ENCODE results near the gene ALPL.

Gene ALPL

GRCh38 chr1:21598904-21599303 is 89.7 kb downstream of the ALPL start:
- no peak for DNase-seq (ENCODE audit: low spot score)

GRCh38 chr1:21599402-21599801 is 90.2 kb downstream of the ALPL start:
- no peak for DNase-seq (ENCODE audit: low spot score)

DNA sequence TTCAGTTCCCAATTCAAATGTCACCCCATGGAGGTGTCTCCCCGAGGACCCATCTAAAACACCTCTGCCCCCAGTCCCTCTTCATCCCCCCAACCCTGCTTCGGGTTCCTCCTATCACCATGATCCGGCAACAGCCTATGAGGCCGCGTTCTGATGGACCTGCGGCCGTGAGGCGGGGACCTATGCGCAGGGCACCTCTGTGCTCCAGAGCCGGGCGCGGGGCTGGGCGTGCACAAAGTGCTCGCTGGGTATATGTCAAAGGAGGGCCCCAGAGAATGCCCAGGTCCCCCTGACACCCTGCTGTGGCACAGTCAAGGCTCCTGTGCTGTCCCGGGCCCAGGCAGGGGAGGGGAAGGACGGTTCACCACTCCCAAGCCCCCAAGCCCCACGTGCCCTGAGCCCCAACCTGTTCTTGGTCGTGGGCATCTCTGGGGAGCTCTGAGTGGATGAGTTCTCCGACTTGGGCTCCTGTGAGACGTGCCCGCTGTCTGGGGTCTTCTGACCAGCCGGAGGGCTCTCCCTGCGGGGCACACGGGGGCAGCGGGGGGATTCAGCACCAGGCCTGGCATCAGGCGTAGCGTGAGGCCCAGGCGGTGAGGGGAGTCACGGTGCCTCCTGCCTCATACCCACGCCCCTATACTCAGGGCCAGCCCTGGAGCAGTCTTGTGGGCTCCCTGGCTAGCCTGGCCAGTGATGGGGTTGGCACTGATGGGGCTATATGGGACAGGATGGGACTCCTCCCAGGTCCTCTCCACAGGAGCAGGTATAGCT is 92.2 kb downstream of the ALPL start:
- DNase-seq (ENCODE audit: low spot score), result no peak

DNA sequence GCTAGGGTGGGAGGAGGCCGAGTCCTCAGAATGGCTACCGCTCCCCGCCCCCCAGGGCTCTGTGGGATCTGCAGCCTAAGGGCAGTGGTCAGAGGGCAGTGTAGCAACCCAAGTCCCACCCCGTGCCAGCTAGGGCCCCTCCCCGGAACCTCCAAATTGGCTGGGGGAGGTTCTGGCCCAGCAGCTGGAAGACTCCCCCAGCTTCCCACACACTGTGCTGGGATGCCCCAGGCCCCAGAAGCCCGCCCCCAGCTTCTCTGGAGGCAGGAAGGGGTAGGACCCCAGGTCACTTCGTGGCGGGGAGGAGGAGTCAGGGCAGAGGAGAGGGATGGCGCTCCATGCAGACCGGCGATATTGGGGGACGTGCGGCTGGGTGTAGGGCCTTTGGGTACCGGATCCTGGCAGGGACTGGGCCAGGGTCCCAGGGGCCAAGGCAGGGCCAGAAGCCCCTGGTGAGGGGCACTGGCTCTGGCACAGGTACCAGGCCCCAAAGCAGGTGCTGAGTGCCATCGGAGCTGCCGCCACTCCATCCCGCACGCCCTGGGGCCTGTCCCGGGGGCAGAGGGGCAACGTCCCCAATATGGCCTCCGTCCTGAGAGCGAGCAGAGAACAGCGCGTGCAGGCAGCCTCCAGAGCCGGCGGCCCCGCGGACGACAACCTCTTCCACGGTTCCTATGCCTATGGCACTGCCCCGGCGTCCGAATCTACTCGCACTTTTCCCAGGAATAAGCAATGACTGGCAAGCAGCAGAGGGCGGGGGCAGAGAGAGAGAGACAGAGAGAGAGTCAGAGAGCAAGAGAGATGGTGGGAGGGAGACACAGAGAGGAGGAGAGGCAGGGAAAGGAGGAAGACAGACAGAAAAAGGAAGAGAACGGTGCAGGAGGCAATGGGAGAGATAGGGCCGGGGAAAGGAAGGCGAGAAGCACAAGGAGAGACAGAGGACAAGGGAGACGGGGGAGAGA is 94.2 kb downstream of the ALPL start:
- no peak for DNase-seq (ENCODE audit: low spot score)

DNA sequence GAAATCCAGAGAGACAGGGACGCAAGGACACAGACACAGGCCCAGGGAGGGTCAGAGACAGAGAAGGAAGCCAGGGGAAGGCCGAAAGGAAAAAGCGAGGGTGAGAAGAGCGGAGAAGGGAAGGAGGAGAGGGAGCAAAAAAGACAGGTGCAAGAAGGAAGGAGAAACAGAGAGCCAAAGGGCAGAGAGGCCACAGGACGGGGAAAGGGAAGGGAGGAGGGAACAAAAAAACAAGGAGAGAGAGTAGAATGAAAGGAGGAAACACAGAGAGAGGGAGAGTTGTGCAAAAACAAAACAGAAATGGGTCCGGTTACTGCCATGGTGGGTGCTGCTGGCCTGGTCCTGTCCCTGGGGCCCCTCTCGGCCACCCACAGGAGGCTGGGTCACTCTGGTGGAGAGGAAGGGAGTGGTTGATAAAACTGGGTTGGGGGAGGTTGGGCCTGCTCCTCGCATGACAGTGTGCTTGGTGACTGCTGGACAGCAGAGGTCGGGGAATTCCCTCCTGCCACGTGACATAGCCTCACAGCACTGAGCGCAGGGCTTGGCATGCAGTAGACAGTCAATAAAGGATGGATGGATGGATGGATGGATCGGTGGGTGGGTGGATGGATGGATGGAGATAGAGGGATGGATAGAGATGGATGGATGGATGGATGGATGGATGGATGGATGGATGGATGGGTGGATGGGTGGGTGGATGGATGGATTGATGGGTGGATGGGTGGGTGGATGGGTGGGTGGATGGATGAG is 95.2 kb downstream of the ALPL start:
- DNase-seq (ENCODE audit: low spot score), result no peak

GRCh38 chr1:21605012-21605715 is 95.9 kb downstream of the ALPL start:
- no peak for DNase-seq (ENCODE audit: low spot score)

DNA sequence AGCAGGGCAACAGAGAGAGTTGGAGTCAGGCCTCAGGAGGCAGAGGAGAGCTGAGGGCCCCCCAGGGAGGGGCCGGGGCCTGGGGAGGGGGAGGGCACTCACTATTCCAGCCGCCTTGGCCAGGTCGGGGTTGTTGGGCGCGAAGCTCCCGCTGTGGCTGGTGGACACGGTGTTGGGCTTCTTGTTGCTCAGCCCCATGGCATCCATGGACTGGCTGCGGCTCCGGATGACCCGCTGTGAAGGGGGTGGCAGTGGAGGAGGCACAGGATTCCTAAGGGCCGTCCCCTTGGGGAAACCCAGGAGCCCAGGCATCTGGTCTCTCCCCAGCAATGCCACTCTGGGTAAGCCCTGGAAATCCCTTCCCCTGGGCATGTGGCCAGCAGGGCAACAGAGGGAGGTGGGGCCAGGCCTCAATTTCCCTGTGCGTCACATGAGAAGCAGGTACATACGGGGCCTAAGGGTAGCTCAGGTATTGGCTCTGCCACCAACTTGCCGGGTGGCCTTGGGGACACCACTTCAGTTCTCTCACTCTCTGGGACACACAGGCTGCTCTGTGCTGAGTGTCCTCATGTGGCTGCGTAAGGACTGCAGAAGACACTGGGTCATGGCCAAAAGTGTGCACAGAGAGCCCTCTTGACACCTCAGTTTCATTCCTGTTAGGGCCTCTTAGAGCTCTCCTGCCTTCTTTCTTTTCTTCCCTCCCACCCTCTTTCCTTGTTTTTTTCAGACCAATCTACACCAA is 96.9 kb downstream of the ALPL start:
- DNase-seq (ENCODE audit: low spot score), result no peak

- peak; percentile 88 for DNase-seq (ENCODE audit: low spot score)
These were observed 98.6 kb downstream of the ALPL start for GRCh38 chr1:21607549-21608529.

GRCh38 chr1:21608798-21609197 is 99.6 kb downstream of the ALPL start:
- no peak for DNase-seq (ENCODE audit: low spot score)

GRCh38 chr1:21610027-21610426 is 100.8 kb downstream of the ALPL start:
- no peak for DNase-seq (ENCODE audit: low spot score)

DNA sequence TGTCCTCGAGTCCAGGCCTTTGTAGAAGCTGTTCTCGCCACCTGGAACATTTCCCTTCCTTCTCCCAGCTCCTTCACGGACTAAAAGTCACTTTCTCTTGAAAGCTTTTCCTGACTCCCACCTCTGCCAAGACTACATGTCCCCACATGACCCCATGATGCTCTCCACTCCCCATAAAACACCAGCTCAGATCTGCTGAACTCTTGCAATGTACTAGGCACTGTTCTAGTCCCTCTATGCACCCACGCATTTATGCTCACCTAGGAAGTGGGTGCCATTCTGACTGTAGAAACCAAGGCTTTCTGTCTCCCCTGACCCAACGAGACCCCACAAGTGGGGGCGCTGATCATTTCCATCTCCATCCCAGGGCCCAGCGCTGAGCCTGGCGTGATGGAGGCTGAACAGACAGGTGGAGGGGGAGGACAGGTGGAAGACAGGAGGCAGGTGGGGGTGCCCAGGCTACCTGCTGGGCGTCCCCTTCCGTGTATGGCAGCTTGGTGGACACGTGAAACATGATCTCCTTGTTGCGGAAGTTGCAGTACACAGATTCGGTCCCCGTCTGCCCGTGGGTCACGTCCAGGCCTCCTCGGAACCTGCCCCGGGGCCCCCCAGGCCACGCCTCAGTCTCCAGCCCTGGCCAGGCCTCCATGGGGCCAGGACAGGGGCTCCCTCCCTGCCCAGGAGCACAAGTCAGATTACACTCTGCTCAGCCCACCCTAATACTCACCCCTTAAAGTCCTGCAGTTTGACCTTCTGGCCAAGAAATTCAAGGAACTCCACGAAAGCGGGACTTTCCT is 102.0 kb downstream of the ALPL start:
- no peak for DNase-seq (ENCODE audit: low spot score)

DNA sequence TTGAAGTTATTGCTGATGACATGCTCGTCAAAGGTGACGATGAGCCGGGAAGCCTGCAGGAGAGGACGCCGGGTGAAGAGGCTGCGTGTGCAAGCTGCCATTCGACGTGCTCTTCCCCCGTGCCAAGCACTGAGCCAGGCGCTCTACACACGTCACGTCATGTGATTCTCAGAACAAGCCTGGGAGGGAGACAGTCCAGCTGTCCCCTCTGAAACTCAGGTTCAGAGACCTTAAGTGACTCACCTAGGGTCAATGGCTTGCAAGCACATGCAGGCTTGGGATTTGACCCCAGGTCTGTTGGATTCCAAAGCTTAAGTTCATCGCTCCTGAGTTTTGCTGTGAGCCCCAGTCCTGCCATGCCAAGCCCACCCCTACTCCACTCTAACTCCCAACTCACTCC is 102.8 kb downstream of the ALPL start:
- no peak for DNase-seq (ENCODE audit: low spot score)

DNA sequence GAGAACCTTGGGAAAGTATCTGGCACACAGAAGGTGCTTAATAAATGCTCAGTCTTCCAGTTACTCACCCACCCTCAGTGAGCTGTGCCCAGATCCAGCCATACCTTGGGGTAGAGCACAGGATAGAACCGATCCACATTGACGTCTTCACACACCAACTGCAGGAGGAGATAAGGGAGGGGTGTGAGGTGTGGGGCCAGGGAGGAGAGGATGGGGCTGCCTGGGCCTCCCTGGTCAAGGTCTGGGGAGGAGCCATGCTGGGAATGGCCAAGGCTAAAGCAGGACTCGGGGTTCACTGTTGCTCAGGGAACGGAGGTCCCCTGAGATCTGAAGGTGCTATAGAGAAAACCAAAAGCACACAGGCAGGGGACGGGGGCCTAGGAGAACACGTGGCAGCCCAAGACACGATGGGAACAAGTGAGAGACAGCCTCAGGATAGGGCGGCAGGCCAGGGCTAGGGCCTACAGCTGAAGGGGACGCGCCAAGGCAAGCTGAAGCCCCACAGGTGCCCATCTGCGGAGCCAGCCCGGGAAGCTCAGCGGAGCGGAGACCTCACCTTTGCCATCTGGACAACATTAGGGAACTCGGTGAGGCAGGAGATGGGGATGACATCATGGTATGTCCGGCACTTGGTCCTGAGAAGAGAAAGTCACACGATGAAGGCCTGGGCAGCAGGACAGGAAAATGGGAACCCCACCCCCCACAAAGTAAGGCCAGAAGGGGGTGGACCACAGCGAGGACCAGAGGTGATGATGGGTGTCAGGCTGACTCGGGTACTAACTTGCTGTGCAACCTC is 104.0 kb downstream of the ALPL start:
- DNase-seq (ENCODE audit: low spot score), result no peak

DNA sequence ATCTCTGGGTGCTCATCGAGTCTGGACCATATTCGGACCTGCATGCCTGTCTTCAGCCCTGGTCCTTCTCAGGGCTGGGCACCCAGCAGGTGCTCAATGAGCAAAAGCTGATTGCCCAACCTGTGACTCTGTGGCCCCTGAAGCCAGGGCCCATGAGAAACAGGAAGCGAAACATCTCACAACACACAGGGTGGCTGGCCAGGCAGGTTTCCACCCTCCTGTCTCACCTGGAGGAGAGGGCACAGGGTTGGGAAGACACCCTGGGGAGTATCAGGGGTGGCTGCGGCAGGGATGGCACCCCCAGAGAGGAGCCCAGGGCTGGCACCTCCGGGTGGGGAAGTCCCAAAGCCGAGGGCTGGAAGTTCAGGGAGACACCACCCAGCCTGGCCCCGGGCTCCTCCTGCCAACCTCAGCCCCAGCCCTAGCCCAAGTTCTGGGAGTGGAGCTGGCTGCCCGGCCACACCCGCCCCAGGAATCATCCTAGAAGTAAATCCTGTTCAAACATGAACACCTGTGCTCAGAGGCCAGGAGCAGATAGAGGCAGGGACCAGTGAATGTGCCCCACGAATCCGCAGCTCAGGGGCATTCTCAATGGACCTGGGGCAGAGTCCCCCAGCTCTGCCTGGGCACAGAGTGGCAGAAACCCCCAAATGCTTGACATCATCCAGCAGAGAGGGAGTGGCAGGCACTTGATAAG is 105.3 kb downstream of the ALPL start:
- no peak for DNase-seq (ENCODE audit: low spot score)

DNA sequence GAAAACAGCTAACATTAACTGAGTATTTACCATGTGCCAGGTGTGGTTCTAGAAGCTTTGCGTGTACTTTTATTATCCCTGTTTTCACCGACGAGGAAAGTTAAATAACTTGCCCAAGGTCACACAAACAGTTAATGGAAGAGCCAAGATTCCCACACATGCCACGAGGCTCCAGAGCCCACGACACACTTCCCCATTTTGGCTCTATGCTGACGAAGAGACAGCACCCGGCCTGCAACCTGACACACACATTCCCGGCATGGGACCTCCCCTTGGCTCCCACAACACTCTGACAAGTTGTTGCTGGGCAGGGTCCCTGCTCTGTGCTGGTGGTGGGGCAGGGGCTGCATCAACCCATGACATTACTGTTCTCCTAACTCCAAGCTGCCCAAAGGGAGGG is 107.1 kb downstream of the ALPL start:
- DNase-seq (ENCODE audit: low spot score), result no peak

- DNase-seq (ENCODE audit: low spot score), result no peak
These were observed 108.0 kb downstream of the ALPL start for GRCh38 chr1:21617126-21617738.

- DNase-seq (ENCODE audit: low spot score), result no peak
These were observed 108.8 kb downstream of the ALPL start for GRCh38 chr1:21618059-21618458.
